Osteoblast (primary cell): Measurements from ENCODE around the gene PRMT1. TPM values are rescaled to one million over a fixed set of nuclear protein-coding genes. Genes with fewer than 3 reads are reported as not detected.

Source experiments
- DNase-seq: peaks from one replicate; pipeline ENCODE4 v3.0.0; 2011; ENCODE audit warnings: low spot score, mixed read lengths; ENCODE audit not compliant: insufficient read length; ENCODE audit errors: missing footprints
- H2AFZ ChIP-seq: 2 replicates; pipeline ENCODE4 v1.6.0; 2011; ENCODE audit warnings: mild to moderate bottlenecking, low read length
- H3K27ac ChIP-seq: 2 replicates; pipeline ENCODE4 v1.5.1; 2011; ENCODE audit warnings: mild to moderate bottlenecking, low read depth, low read length, moderate library complexity
- H3K27me3 ChIP-seq: 2 replicates; pipeline ENCODE4 v1.6.0; 2012; ENCODE audit warnings: mild to moderate bottlenecking, control low read depth, inconsistent platforms, low read length, moderate library complexity; ENCODE audit not compliant: insufficient read depth
- H3K36me3 ChIP-seq: 2 replicates; pipeline ENCODE4 v1.5.1; 2011; ENCODE audit warnings: mild to moderate bottlenecking, low read length, control low read depth, moderate library complexity; ENCODE audit not compliant: insufficient read depth
- H3K4me1 ChIP-seq: 2 replicates; pipeline ENCODE4 v1.5.1; 2011; ENCODE audit warnings: mild to moderate bottlenecking, low read length, control low read depth, moderate library complexity; ENCODE audit not compliant: insufficient read depth
- H3K4me2 ChIP-seq: 2 replicates; pipeline ENCODE4 v1.6.0; 2011; ENCODE audit warnings: mild to moderate bottlenecking, low read length; ENCODE audit not compliant: insufficient read depth
- H3K4me3 ChIP-seq: fragments of 200-600 bp; sonication (generic); 3 replicates; pipeline ENCODE4 v1.5.1; 2012; ENCODE audit warnings: mild to moderate bottlenecking, low read length, inconsistent platforms; ENCODE audit not compliant: insufficient read depth
- H3K79me2 ChIP-seq: 2 replicates; pipeline ENCODE4 v1.6.0; 2012; ENCODE audit warnings: mild to moderate bottlenecking, low read length, control low read depth, inconsistent platforms; ENCODE audit not compliant: insufficient read depth
- H3K9me3 ChIP-seq: 2 replicates; pipeline ENCODE4 v1.5.1; 2011; ENCODE audit warnings: low read depth, low read length, control low read depth
- H4K20me1 ChIP-seq: 2 replicates; pipeline ENCODE4 v1.6.0; 2012; ENCODE audit warnings: mild to moderate bottlenecking, low read length, control low read depth; ENCODE audit not compliant: insufficient read depth
- CTCF ChIP-seq: IDR thresholded peaks from 2 replicates; pipeline ENCODE4 v1.5.1; 2011; ENCODE audit warnings: mild to moderate bottlenecking, low read depth, low read length, moderate library complexity; ENCODE audit errors: extremely low read depth
- total RNA-seq: library from RNA; depleted of rRNA; stranded (reverse); fragments of >200 nt; gene quantifications from 2 replicates; pipeline ENCODE4 v1.2.3, GENCODE V29; 2012

PRMT1 gene
- total RNA-seq, 1 donor: 208 TPM

- H3K79me2 ChIP-seq: peaks cover 35% of the 10 kb centered on the region
- no peak for TF ChIP-seq CTCF
- H3K4me3 ChIP-seq: no peak overlapping the region
- H3K4me2 ChIP-seq: no peak overlapping the region
- DNase-seq: no peak
- H3K27me3 ChIP-seq: no peaks in the 10 kb centered on the region
- H4K20me1 ChIP-seq: peaks cover 19% of the 10 kb centered on the region
- no peak overlapping the region for H2AFZ ChIP-seq
- H3K9me3 ChIP-seq: no peaks in the 10 kb centered on the region
- H3K27ac ChIP-seq: no peak overlapping the region
- H3K36me3 ChIP-seq: peaks cover 60% of the 10 kb centered on the region
- no peaks in the 10 kb centered on the region for H3K4me1 ChIP-seq
These were observed 24.3 kb upstream of the PRMT1 start for GRCh38 chr19:49652551-49653465.

- Histone ChIP-seq H4K20me1 (peaks cover 19% of the 10 kb centered on the region), H3K9me3 (no peaks in the 10 kb centered on the region)
These were observed 23.6 kb upstream of the PRMT1 start for GRCh38 chr19:49653466-49653806.

GRCh38 chr19:49654581-49654980 is 22.5 kb upstream of the PRMT1 start:
- Histone ChIP-seq H2AFZ (no peak overlapping the region), H3K27me3 (no peaks in the 10 kb centered on the region), H3K79me2 (peaks cover 27% of the 10 kb centered on the region), H3K4me2 (no peak overlapping the region), H3K9me3 (no peaks in the 10 kb centered on the region), H3K27ac (no peak overlapping the region), H3K4me1 (no peaks in the 10 kb centered on the region), H3K4me3 (no peak overlapping the region), H3K36me3 (peaks cover 65% of the 10 kb centered on the region), H4K20me1 (peaks cover 23% of the 10 kb centered on the region)
- DNase-seq: no peak
- TF ChIP-seq CTCF: no peak

More at GRCh38 chr19:49653466-49653806, 23.6 kb upstream of the PRMT1 start:
- Histone ChIP-seq H3K4me2 (no peak overlapping the region), H3K4me3 (no peak overlapping the region), H3K27me3 (no peaks in the 10 kb centered on the region), H3K79me2 (peaks cover 32% of the 10 kb centered on the region), H3K27ac (no peak overlapping the region), H3K36me3 (peaks cover 58% of the 10 kb centered on the region), H3K4me1 (no peaks in the 10 kb centered on the region), H2AFZ (no peak overlapping the region)
- no peak for DNase-seq
- TF ChIP-seq CTCF: no peak
